ENCODE results near the gene BCAT1. TPM values are rescaled to one million over a fixed set of nuclear protein-coding genes. Genes with fewer than 3 reads are reported as not detected.
A peak's percentile ranks its signal among the peaks of the same experiment; 100 is the strongest.

Gene BCAT1
- total RNA-seq, 1 experiment from 2014 or later = 0.74 TPM

DNA sequence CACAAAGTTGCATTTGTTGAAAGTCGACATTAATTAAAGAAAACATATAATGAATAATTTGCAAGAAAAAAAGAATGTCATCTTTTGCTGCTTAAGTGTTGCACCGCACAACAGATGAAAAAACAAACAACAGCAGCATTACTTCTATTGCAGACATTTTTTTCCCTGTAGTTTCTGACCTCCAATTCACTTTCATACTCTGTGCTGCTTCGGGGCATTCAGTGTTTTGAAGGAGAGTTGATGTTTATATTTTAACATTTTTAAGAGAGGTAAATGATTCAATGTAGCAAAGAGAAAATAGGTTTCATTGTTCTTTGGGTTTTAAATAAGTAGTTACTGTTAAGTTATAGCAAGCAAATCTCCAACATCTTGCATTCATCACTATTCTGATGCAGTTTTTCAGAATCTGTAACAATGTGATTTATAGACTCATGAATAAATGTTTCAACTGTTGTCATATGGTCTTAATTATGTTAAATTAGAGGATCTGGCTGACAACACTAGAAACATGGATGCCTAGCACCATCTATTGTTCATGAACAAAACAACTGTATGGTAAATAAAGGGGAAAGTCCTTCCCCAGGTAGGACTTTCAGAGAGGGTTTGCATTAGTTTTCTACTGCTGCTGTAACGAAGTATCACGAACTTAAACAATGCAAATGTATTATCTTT is 168.1 kb downstream of the BCAT1 start:
- Histone ChIP-seq H3K9me2 (ENCODE audit: insufficient read depth) (no peaks in the 10 kb centered on the region), H3K27ac (ENCODE audit: low read depth, low read length) (no peak overlapping the region), H3K4me2 (ENCODE audit: low read length) (no peak overlapping the region), H3K4me1 (ENCODE audit: control insufficient read depth in 1 of 2, insufficient read depth in 2 of 2, low read length in 2 of 2) (no peaks in the 10 kb centered on the region), H3K27me3 (ENCODE audit: insufficient read depth, low read length) (no peaks in the 10 kb centered on the region), H3K9me3 (ENCODE audit: control insufficient read depth in 1 of 2, insufficient read depth in 1 of 2, low read depth in 1 of 2, low read length in 2 of 2) (no peaks in the 10 kb centered on the region), H2AFZ (ENCODE audit: low read depth, low read length, poor library complexity, severe bottlenecking) (no peak overlapping the region), H3K4me3 (replicated peaks in 1 of 2; ENCODE audit: low read depth in 1 of 2, low read length in 2 of 2) (no peak overlapping the region), H3K9ac (ENCODE audit: low read length) (no peak overlapping the region), H3K36me3 (ENCODE audit: control insufficient read depth in 1 of 2, insufficient read depth in 2 of 2, low read length in 2 of 2) (no peaks in the 10 kb centered on the region), H4K20me1 (ENCODE audit: insufficient read depth) (no peaks in the 10 kb centered on the region), H3K79me2 (ENCODE audit: insufficient read depth, low read length) (no peaks in the 10 kb centered on the region)
- intact Hi-C loops (cut with micrococcal nuclease) = no loop called here
- ChIA-PET POLR2A (no interaction called here), CTCF (no interaction called here), RAD21 (ENCODE audit: low non-redundant PET in 1 of 2, low total read pairs in 2 of 2, uncharacterized antibody in 2 of 2, unreplicated experiment in 2 of 2) (no interaction called here)
- no peak for DNase-seq (ENCODE audit: low read depth, low spot score)
- no peak for TF ChIP-seq POLR2AphosphoS5 (IDR thresholded peaks at IDR 0.05; ENCODE audit: low read depth, low read length)
- TF ChIP-seq, protein P1, sequence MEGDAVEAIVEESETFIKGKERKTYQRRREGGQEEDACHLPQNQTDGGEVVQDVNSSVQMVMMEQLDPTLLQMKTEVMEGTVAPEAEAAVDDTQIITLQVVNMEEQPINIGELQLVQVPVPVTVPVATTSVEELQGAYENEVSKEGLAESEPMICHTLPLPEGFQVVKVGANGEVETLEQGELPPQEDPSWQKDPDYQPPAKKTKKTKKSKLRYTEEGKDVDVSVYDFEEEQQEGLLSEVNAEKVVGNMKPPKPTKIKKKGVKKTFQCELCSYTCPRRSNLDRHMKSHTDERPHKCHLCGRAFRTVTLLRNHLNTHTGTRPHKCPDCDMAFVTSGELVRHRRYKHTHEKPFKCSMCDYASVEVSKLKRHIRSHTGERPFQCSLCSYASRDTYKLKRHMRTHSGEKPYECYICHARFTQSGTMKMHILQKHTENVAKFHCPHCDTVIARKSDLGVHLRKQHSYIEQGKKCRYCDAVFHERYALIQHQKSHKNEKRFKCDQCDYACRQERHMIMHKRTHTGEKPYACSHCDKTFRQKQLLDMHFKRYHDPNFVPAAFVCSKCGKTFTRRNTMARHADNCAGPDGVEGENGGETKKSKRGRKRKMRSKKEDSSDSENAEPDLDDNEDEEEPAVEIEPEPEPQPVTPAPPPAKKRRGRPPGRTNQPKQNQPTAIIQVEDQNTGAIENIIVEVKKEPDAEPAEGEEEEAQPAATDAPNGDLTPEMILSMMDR (IDR thresholded peaks at IDR 0.05 in 2 of 3, conservative IDR thresholded peaks at IDR 0.05 in 1 of 3; ENCODE audit: borderline replicate concordance in 1 of 3, insufficient read depth in 1 of 3, low read depth in 2 of 3, low read length in 2 of 3) = peak in 1 of 3 experiments; percentile 23; a peak in 1 of 6 replicates
- no peak for ATAC-seq
- no TSS peak for BruUV-seq (replicated peaks)

DNA sequence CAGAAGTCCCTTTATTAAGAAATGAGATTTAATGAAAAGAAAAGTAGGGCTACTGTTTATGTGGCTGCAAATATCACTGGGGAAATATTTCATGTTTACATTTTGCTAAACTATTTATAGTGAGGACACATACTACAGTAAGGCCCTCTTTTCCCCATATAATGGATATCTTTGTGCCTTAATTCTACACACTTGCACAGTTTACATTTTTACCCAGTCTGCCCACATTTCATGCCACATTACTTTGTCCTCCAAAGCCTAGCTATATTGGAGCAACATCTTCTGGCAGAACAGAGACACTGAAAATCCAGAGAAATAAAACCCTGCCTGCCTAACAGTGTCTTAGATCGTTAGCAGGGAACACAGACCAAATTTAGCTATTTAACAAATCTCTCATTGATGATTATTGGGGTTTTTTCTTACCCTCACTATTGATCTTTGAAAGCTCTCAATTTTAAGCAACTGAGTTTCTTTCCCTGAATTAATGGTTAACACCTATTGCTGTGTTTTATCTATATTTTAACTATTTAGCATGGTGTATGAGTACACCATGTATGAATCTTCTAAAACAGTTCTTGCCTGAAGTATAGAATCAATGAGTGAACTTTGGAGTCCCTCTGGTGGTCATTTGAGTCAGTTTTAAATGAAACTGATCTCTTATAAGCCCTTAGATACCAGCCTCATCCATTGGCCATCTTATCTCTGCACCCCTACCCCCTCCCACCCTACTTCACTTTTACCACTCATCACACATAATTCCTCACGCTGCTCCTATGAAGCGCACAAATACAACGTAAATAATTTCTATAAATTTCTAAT is 170.2 kb downstream of the BCAT1 start:
- Histone ChIP-seq H3K9me2 (ENCODE audit: insufficient read depth) (no peaks in the 10 kb centered on the region), H3K9ac (ENCODE audit: low read length) (no peak overlapping the region), H3K4me2 (ENCODE audit: low read length) (no peak overlapping the region), H3K4me3 (replicated peaks in 1 of 2; ENCODE audit: low read depth in 1 of 2, low read length in 2 of 2) (no peak overlapping the region), H3K4me1 (ENCODE audit: control insufficient read depth in 1 of 2, insufficient read depth in 2 of 2, low read length in 2 of 2) (no peaks in the 10 kb centered on the region), H3K9me3 (ENCODE audit: control insufficient read depth in 1 of 2, insufficient read depth in 1 of 2, low read depth in 1 of 2, low read length in 2 of 2) (no peaks in the 10 kb centered on the region), H3K27ac (ENCODE audit: low read depth, low read length) (no peak overlapping the region), H3K36me3 (ENCODE audit: control insufficient read depth in 1 of 2, insufficient read depth in 2 of 2, low read length in 2 of 2) (no peaks in the 10 kb centered on the region), H3K27me3 (ENCODE audit: insufficient read depth, low read length) (no peaks in the 10 kb centered on the region), H2AFZ (ENCODE audit: low read depth, low read length, poor library complexity, severe bottlenecking) (no peak overlapping the region), H4K20me1 (ENCODE audit: insufficient read depth) (no peaks in the 10 kb centered on the region), H3K79me2 (ENCODE audit: insufficient read depth, low read length) (no peaks in the 10 kb centered on the region)
- ChIA-PET RAD21 (ENCODE audit: low non-redundant PET in 1 of 2, low total read pairs in 2 of 2, uncharacterized antibody in 2 of 2, unreplicated experiment in 2 of 2) (no interaction called here), POLR2A (no interaction called here), CTCF (interaction anchor here (0.8 to 1.4 kb wide), 2 partner anchors 18 to 1922 kb away, joined by 3 to 4 read pairs; no protein-coding TSS in a partner anchor)
- ATAC-seq (peak; percentile 49; the same call in 1 of the 2 replicates), DNase-seq (ENCODE audit: low read depth, low spot score) (no peak)
- intact Hi-C loops (cut with micrococcal nuclease) = loop anchor here (1.0 kb wide), 1 partner anchor 1922 kb away; no protein-coding TSS in a partner anchor
- no TSS peak for BruUV-seq (replicated peaks)
- TF ChIP-seq FOSL1 (IDR thresholded peaks at IDR 0.05; ENCODE audit: low read depth) (no peak), SP1 (IDR thresholded peaks at IDR 0.05; ENCODE audit: low read depth) (no peak), RAD21 (IDR thresholded peaks at IDR 0.05; ENCODE audit: low read depth) (peak; percentile 25; the same call in 1 of the 2 replicates), POLR2A (IDR thresholded peaks at IDR 0.05; ENCODE audit: borderline replicate concordance, extremely low read depth, insufficient read depth, insufficient read length) (no peak), JUND (IDR thresholded peaks at IDR 0.05) (no peak)
- TF ChIP-seq, protein P1 (IDR thresholded peaks at IDR 0.05 in 2 of 3, conservative IDR thresholded peaks at IDR 0.05 in 1 of 3; ENCODE audit: borderline replicate concordance in 1 of 3, insufficient read depth in 1 of 3, low read depth in 2 of 3, low read length in 2 of 3) = 0 out of 6 replicates have a peak, but pooled peaks of 1 of the 3 experiments have one; percentile 20
- TF ChIP-seq, protein P2, sequence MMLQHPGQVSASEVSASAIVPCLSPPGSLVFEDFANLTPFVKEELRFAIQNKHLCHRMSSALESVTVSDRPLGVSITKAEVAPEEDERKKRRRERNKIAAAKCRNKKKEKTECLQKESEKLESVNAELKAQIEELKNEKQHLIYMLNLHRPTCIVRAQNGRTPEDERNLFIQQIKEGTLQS (IDR thresholded peaks at IDR 0.05) = no peak
- TF ChIP-seq, protein P3, sequence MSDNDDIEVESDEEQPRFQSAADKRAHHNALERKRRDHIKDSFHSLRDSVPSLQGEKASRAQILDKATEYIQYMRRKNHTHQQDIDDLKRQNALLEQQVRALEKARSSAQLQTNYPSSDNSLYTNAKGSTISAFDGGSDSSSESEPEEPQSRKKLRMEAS (IDR thresholded peaks at IDR 0.05) = no peak

Data from HCT116 (cell line).